ENCODE measurements around the gene MAJIN.

Gene MAJIN

GRCh38 chr11:64916775-64917662 is 54.9 kb downstream of the MAJIN start, which contains the start of gene ATG2A:
Gene ATG2A (minus strand): TSS chr11:64917209. CDS start chr11:64917135, 74 bp downstream.
- Histone ChIP-seq H3K9ac (ENCODE audit: low read depth, low read length) (peak within 1 kb of the TSS; percentile 95), H3K9me3 (replicated peaks; ENCODE audit: low read length) (no peaks in the 10 kb centered on the region), H3K27me3 (ENCODE audit: control insufficient read depth, insufficient read depth, low read length) (no peaks in the 10 kb centered on the region), H3K4me1 (ENCODE audit: control insufficient read depth, insufficient read depth, low read length) (peaks cover 19% of the 10 kb centered on the region), H3K36me3 (ENCODE audit: insufficient read depth, low read length) (peaks cover 14% of the 10 kb centered on the region), H3K4me3 (ENCODE audit: low read length) (peak within 1 kb of the TSS; percentile 86), H3K4me2 (ENCODE audit: low read length) (peak within 1 kb of the TSS; percentile 94)

GRCh38 chr11:64916040-64916774 is 55.7 kb downstream of the MAJIN start:
- H3K36me3 ChIP-seq (ENCODE audit: insufficient read depth, low read length), result peaks cover 22% of the 10 kb centered on the region

GRCh38 chr11:64915376-64915887 is 56.5 kb downstream of the MAJIN start:
- Histone ChIP-seq H3K4me1 (ENCODE audit: control insufficient read depth, insufficient read depth, low read length) (peaks cover 19% of the 10 kb centered on the region), H3K27me3 (ENCODE audit: control insufficient read depth, insufficient read depth, low read length) (no peaks in the 10 kb centered on the region), H3K9me3 (replicated peaks; ENCODE audit: low read length) (no peaks in the 10 kb centered on the region), H3K9ac (ENCODE audit: low read depth, low read length) (peak overlapping the region; percentile 95), H3K36me3 (ENCODE audit: insufficient read depth, low read length) (peaks cover 30% of the 10 kb centered on the region), H3K4me3 (ENCODE audit: low read length) (peak overlapping the region; percentile 86), H3K4me2 (ENCODE audit: low read length) (peak overlapping the region; percentile 94)

More at GRCh38 chr11:64916040-64916774, 55.7 kb downstream of the MAJIN start:
- H3K27me3 ChIP-seq (ENCODE audit: control insufficient read depth, insufficient read depth, low read length), result no peaks in the 10 kb centered on the region
- peak overlapping the region; percentile 86 for H3K4me3 ChIP-seq (ENCODE audit: low read length)
- peak overlapping the region; percentile 94 for H3K4me2 ChIP-seq (ENCODE audit: low read length)
- H3K9me3 ChIP-seq (replicated peaks; ENCODE audit: low read length), result no peaks in the 10 kb centered on the region
- peaks cover 19% of the 10 kb centered on the region for H3K4me1 ChIP-seq (ENCODE audit: control insufficient read depth, insufficient read depth, low read length)
- H3K9ac ChIP-seq (ENCODE audit: low read depth, low read length), result peak overlapping the region; percentile 95

- H3K4me3 ChIP-seq (ENCODE audit: low read length), result no peak overlapping the region
- peaks cover 19% of the 10 kb centered on the region for H3K4me1 ChIP-seq (ENCODE audit: control insufficient read depth, insufficient read depth, low read length)
- H3K9ac ChIP-seq (ENCODE audit: low read depth, low read length), result no peak overlapping the region
- H3K9me3 ChIP-seq (replicated peaks; ENCODE audit: low read length), result no peaks in the 10 kb centered on the region
- H3K4me2 ChIP-seq (ENCODE audit: low read length), result no peak overlapping the region
- H3K27me3 ChIP-seq (ENCODE audit: control insufficient read depth, insufficient read depth, low read length), result no peaks in the 10 kb centered on the region
- H3K36me3 ChIP-seq (ENCODE audit: insufficient read depth, low read length), result peaks cover 43% of the 10 kb centered on the region
Measured at GRCh38 chr11:64914123-64914522, 57.8 kb downstream of the MAJIN start.

- no peak overlapping the region for H3K4me2 ChIP-seq (ENCODE audit: low read length)
- H3K4me3 ChIP-seq (ENCODE audit: low read length), result no peak overlapping the region
- H3K27me3 ChIP-seq (ENCODE audit: control insufficient read depth, insufficient read depth, low read length), result no peaks in the 10 kb centered on the region
- no peaks in the 10 kb centered on the region for H3K9me3 ChIP-seq (replicated peaks; ENCODE audit: low read length)
- H3K9ac ChIP-seq (ENCODE audit: low read depth, low read length), result no peak overlapping the region
- peaks cover 18% of the 10 kb centered on the region for H3K4me1 ChIP-seq (ENCODE audit: control insufficient read depth, insufficient read depth, low read length)
- peaks cover 44% of the 10 kb centered on the region for H3K36me3 ChIP-seq (ENCODE audit: insufficient read depth, low read length)
Measured at GRCh38 chr11:64913171-64913727, 58.7 kb downstream of the MAJIN start.

GRCh38 chr11:64911689-64912088 is 60.2 kb downstream of the MAJIN start:
- H3K4me1 ChIP-seq (ENCODE audit: control insufficient read depth, insufficient read depth, low read length), result peaks cover 10% of the 10 kb centered on the region
- H3K4me3 ChIP-seq (ENCODE audit: low read length), result no peak overlapping the region
- H3K4me2 ChIP-seq (ENCODE audit: low read length), result no peak overlapping the region
- no peak overlapping the region for H3K9ac ChIP-seq (ENCODE audit: low read depth, low read length)
- peaks cover 54% of the 10 kb centered on the region for H3K36me3 ChIP-seq (ENCODE audit: insufficient read depth, low read length)
- H3K9me3 ChIP-seq (replicated peaks; ENCODE audit: low read length), result no peaks in the 10 kb centered on the region
- no peaks in the 10 kb centered on the region for H3K27me3 ChIP-seq (ENCODE audit: control insufficient read depth, insufficient read depth, low read length)

- peaks cover 8% of the 10 kb centered on the region for H3K4me1 ChIP-seq (ENCODE audit: control insufficient read depth, insufficient read depth, low read length)
- no peak overlapping the region for H3K4me3 ChIP-seq (ENCODE audit: low read length)
- no peaks in the 10 kb centered on the region for H3K27me3 ChIP-seq (ENCODE audit: control insufficient read depth, insufficient read depth, low read length)
- H3K9ac ChIP-seq (ENCODE audit: low read depth, low read length), result no peak overlapping the region
- no peaks in the 10 kb centered on the region for H3K9me3 ChIP-seq (replicated peaks; ENCODE audit: low read length)
- peaks cover 58% of the 10 kb centered on the region for H3K36me3 ChIP-seq (ENCODE audit: insufficient read depth, low read length)
- H3K4me2 ChIP-seq (ENCODE audit: low read length), result no peak overlapping the region
Measured at GRCh38 chr11:64911142-64911541, 60.8 kb downstream of the MAJIN start.

GRCh38 chr11:64910451-64911093 is 61.3 kb downstream of the MAJIN start:
- Histone ChIP-seq H3K4me3 (ENCODE audit: low read length) (no peak overlapping the region), H3K4me1 (ENCODE audit: control insufficient read depth, insufficient read depth, low read length) (peaks cover 2% of the 10 kb centered on the region), H3K9ac (ENCODE audit: low read depth, low read length) (no peak overlapping the region), H3K4me2 (ENCODE audit: low read length) (no peak overlapping the region), H3K27me3 (ENCODE audit: control insufficient read depth, insufficient read depth, low read length) (no peaks in the 10 kb centered on the region), H3K9me3 (replicated peaks; ENCODE audit: low read length) (no peaks in the 10 kb centered on the region), H3K36me3 (ENCODE audit: insufficient read depth, low read length) (peaks cover 63% of the 10 kb centered on the region)

- no peak overlapping the region for H3K4me2 ChIP-seq (ENCODE audit: low read length)
- no peaks in the 10 kb centered on the region for H3K9me3 ChIP-seq (replicated peaks; ENCODE audit: low read length)
- H3K4me3 ChIP-seq (ENCODE audit: low read length), result no peak overlapping the region
- H3K27me3 ChIP-seq (ENCODE audit: control insufficient read depth, insufficient read depth, low read length), result no peaks in the 10 kb centered on the region
- no peak overlapping the region for H3K9ac ChIP-seq (ENCODE audit: low read depth, low read length)
- H3K4me1 ChIP-seq (ENCODE audit: control insufficient read depth, insufficient read depth, low read length), result no peaks in the 10 kb centered on the region
- peaks cover 68% of the 10 kb centered on the region for H3K36me3 ChIP-seq (ENCODE audit: insufficient read depth, low read length)
Measured at GRCh38 chr11:64909653-64910343, 62.1 kb downstream of the MAJIN start.

GRCh38 chr11:64908766-64909165 is 63.1 kb downstream of the MAJIN start:
- no peaks in the 10 kb centered on the region for H3K4me1 ChIP-seq (ENCODE audit: control insufficient read depth, insufficient read depth, low read length)
- no peak overlapping the region for H3K9ac ChIP-seq (ENCODE audit: low read depth, low read length)
- no peak overlapping the region for H3K4me3 ChIP-seq (ENCODE audit: low read length)
- peaks cover 63% of the 10 kb centered on the region for H3K36me3 ChIP-seq (ENCODE audit: insufficient read depth, low read length)
- no peaks in the 10 kb centered on the region for H3K9me3 ChIP-seq (replicated peaks; ENCODE audit: low read length)
- no peaks in the 10 kb centered on the region for H3K27me3 ChIP-seq (ENCODE audit: control insufficient read depth, insufficient read depth, low read length)
- no peak overlapping the region for H3K4me2 ChIP-seq (ENCODE audit: low read length)

Data from skeletal muscle satellite cell (primary cell).